Transverse colon (tissue), 4 donors: ENCODE results near the gene KHDRBS2. TPM values are rescaled to one million over a fixed set of nuclear protein-coding genes. Genes with fewer than 3 reads are reported as not detected.

Experiments
- DNase-seq: peaks from one replicate; pipeline ENCODE4 v3.0.0-alpha.2; 2019
- H3K27ac ChIP-seq, 4 donors: fragments of 200-600 bp; sonication (generic); 2 replicates each; pipeline ENCODE4 v1.5.1; 2016 to 2018; ENCODE audit warnings: inconsistent platforms in 4 of 4
- H3K27me3 ChIP-seq: fragments of 200-600 bp; sonication (generic); 2 replicates; pipeline ENCODE4 v1.5.1; 2017; ENCODE audit warnings: inconsistent platforms
- H3K36me3 ChIP-seq, 4 donors: fragments of 200-600 bp; sonication (generic); 2 replicates each; pipeline ENCODE4 v1.5.1; 2017 to 2019; ENCODE audit warnings: inconsistent platforms in 4 of 4
- H3K4me1 ChIP-seq, 4 donors: fragments of 200-600 bp; sonication (generic); 2 replicates each; pipeline ENCODE4 v1.5.1; 2017 to 2020; ENCODE audit warnings: inconsistent platforms in 4 of 4
- H3K4me3 ChIP-seq, 4 donors: fragments of 200-600 bp; sonication (generic); 1 replicate in 1 of 4; 2 replicates in 3 of 4; pipeline versions ENCODE4 v1.5.1 to v1.6.1; 2017 to 2019; ENCODE audit warnings: inconsistent platforms in 4 of 4
- H3K9me3 ChIP-seq, 2 donors: fragments of 200-600 bp; sonication (generic); 2 replicates each; pipeline ENCODE4 v1.5.1; 2017 to 2019; ENCODE audit warnings: inconsistent platforms in 2 of 2
- EP300 ChIP-seq: sonication (generic); formaldehyde crosslinking; IDR thresholded peaks from one replicate; pipeline ENCODE4 v1.6.1; 2017; ENCODE audit warnings: antibody characterized with exemption, low read depth
- POLR2A ChIP-seq: fragments of 450-650 bp; IDR thresholded peaks from one replicate; pipeline ENCODE4 v1.6.1; 2016; ENCODE audit warnings: antibody characterized with exemption, mild to moderate bottlenecking, moderate library complexity
- POLR2AphosphoS5 ChIP-seq, 3 donors: sonication (generic); formaldehyde crosslinking; IDR thresholded peaks; one replicate each; pipeline ENCODE4 v1.6.1; 2016; ENCODE audit warnings: antibody characterized with exemption in 3 of 3
- WGBS, 2 donors: methylation state at CpG; one replicate each; pipeline ENCODE4 v1.1.5; 2018; ENCODE audit warnings: low coverage in 1 of 2; 5-methylcytosine and 5-hydroxymethylcytosine counted together
- in situ Hi-C, 4 donors: fragments of 200-750 bp; cut with MboI; loops; one replicate each; pipeline versions ENCODE4 v1.15.0 to v1.15.1; 2017; ENCODE audit warnings: low sequenced_read_pairs in 3 of 4, low pct_ligation_motif_present in 1 of 4, low pct_unique_long_range_greater_than_20kb in 1 of 4
- intact Hi-C: fragments of 100-400 bp; cut with DNase I; formaldehyde crosslinking; loops from one replicate; pipeline ENCODE4 v1.15.1; 2023; ENCODE audit warnings: low total_unique reads
- total RNA-seq, 4 donors: library from RNA; depleted of rRNA; stranded (reverse); fragments of >200 nt; gene quantifications; one replicate each; pipeline ENCODE4 v1.1.0, GENCODE V29; 2016
- TF ChIP-seq, protein P1 (sequence below), 5 experiments: fragments of 200-600 bp in 3 of 5; fragments of 450-650 bp in 2 of 5; sonication (generic) in 3 of 5; IDR thresholded peaks; 1 replicate in 2 of 5; 2 replicates in 3 of 5; pipeline ENCODE4 v1.5.1; 2016 to 2017; ENCODE audit warnings: antibody characterized with exemption in 5 of 5, inconsistent platforms in 3 of 5, mild to moderate bottlenecking in 2 of 5, moderate library complexity in 1 of 5

Gene KHDRBS2
- total RNA-seq, 4 donors from 2014 or later = 1.6 to 4.5 (median 2.5) TPM

DNA sequence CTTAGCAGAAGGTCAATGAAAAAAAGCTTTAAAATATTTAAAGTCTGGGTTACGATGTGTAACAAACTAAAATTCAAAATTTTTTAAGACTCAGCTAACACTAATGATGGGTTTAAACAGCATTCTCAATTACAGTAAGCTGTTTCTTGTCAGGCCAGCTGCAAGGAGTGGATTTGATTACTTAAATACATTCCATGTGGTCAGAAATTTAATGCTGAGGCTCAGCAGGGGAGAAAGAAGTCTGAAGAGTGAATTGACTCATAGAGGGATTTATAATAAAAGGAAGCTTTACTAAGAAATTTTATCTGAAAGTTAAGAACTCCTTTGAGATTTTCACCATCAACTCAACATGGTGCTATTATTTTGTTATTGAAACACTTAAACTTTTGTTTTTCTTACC lies 398.6 kb downstream of the KHDRBS2 start:
- intact Hi-C loops = no loop called here
- 79 to 80% methylated on average over 1 of the region's 1 CpG for WGBS, 2 donors
- Histone ChIP-seq H3K36me3 (no peaks in the 10 kb centered on the region), H3K27ac (no peak overlapping the region), H3K9me3 (no peaks in the 10 kb centered on the region), H3K4me3 (no peak overlapping the region), H3K27me3 (no peaks in the 10 kb centered on the region), H3K4me1 (no peaks in the 10 kb centered on the region)
- no peak for DNase-seq
- in situ Hi-C loops = no loop called here
- TF ChIP-seq POLR2A (no peak), POLR2AphosphoS5 (IDR thresholded peaks at IDR 0.05) (no peak), EP300 (no peak)
- TF ChIP-seq, protein P1, sequence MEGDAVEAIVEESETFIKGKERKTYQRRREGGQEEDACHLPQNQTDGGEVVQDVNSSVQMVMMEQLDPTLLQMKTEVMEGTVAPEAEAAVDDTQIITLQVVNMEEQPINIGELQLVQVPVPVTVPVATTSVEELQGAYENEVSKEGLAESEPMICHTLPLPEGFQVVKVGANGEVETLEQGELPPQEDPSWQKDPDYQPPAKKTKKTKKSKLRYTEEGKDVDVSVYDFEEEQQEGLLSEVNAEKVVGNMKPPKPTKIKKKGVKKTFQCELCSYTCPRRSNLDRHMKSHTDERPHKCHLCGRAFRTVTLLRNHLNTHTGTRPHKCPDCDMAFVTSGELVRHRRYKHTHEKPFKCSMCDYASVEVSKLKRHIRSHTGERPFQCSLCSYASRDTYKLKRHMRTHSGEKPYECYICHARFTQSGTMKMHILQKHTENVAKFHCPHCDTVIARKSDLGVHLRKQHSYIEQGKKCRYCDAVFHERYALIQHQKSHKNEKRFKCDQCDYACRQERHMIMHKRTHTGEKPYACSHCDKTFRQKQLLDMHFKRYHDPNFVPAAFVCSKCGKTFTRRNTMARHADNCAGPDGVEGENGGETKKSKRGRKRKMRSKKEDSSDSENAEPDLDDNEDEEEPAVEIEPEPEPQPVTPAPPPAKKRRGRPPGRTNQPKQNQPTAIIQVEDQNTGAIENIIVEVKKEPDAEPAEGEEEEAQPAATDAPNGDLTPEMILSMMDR (IDR thresholded peaks at IDR 0.05) = no peak

DNA sequence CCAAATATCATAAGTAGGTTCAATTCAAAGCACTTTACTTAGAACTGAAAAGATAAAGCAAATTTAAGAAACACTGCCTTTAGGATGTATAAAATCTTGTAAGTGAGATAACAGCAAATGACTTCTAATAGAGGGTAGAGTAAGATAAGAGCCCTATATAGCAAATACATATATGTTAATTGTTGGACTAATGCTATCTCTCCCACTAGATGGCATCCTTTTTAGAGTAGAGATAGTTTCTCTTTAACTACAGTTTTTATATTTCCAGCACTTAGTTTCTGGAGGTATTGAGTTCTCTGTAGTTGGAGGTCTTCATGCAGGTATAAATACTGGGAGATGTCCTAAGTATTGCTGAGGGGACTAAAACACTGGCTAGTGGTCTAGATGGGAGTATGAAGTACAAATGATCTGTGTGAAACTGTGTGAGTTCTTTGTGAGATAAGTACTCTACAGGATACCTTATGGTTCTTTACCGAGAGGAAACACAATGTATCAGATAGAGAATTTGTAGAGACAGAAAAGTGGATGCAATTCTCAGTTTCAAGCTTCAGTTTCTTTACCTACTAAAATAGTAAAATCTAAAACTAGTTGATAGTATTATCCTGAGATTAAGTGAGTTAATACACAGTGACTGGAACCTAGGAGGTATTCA lies 399.3 kb downstream of the KHDRBS2 start:
- DNase-seq = no peak
- no peak overlapping the region for H3K4me3 ChIP-seq
- no peaks in the 10 kb centered on the region for H3K27me3 ChIP-seq
- H3K4me1 ChIP-seq = no peaks in the 10 kb centered on the region
- in situ Hi-C loops = no loop called here
- H3K27ac ChIP-seq = no peak overlapping the region
- H3K36me3 ChIP-seq = no peaks in the 10 kb centered on the region
- TF ChIP-seq EP300 = no peak
- TF ChIP-seq POLR2A = no peak
- TF ChIP-seq POLR2AphosphoS5 (IDR thresholded peaks at IDR 0.05) = no peak
- TF ChIP-seq, protein P1 (IDR thresholded peaks at IDR 0.05) = no peak
- H3K9me3 ChIP-seq = no peaks in the 10 kb centered on the region
- intact Hi-C loops = no loop called here
- 63 to 80% methylated on average over 1 of the region's 1 CpG for whole genome bisulfite sequencing, 2 donors

DNA sequence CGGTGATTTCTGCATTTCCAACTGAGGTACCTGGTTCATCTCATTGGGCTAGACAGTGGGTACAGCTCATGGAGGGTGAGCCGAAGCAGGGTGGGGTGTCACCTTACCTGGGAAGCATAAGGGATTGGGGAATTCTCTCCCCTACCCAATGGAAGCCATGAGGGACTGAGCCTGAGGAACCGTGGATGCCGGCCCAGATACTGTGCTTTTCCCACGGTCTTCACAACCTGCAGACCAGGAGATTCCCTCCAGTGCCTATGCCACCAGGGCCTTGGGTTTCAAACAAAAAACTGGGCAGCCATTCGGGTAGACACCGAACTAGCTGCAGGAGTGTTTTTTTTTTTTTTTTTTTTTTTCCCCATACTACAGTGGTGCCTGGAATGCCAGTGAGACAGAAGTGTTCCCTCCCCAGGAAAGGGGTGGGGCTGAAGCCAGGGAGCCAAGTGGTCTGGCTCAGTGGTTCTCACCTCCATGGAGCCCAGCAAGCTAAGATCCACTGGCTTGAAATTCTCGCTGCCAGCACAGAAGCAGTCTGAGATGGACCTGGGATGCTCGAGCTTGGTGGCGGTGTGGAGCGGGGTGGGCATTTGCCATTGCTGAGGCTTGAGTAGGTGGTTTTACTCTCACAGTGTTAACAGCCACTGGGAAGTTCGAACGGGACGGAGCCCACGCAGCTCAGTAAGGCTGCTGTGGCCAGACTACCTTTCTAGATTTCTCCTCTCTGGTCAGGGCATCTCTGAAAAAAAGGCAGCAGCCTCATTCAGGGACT lies 416.2 kb downstream of the KHDRBS2 start:
- Histone ChIP-seq H3K9me3 (no peaks in the 10 kb centered on the region), H3K4me3 (no peak overlapping the region), H3K27me3 (no peaks in the 10 kb centered on the region), H3K27ac (no peak overlapping the region), H3K4me1 (no peaks in the 10 kb centered on the region), H3K36me3 (no peaks in the 10 kb centered on the region)
- no peak for TF ChIP-seq EP300
- no peak for TF ChIP-seq POLR2AphosphoS5 (IDR thresholded peaks at IDR 0.05)
- TF ChIP-seq POLR2A = no peak
- TF ChIP-seq, protein P1 (IDR thresholded peaks at IDR 0.05) = no peak
- no peak for DNase-seq
- 82 to 89% methylated on average over 6 to 15 of the region's 15 CpGs for WGBS, 2 donors
- in situ Hi-C loops = no loop called here
- intact Hi-C loops = no loop called here

DNA sequence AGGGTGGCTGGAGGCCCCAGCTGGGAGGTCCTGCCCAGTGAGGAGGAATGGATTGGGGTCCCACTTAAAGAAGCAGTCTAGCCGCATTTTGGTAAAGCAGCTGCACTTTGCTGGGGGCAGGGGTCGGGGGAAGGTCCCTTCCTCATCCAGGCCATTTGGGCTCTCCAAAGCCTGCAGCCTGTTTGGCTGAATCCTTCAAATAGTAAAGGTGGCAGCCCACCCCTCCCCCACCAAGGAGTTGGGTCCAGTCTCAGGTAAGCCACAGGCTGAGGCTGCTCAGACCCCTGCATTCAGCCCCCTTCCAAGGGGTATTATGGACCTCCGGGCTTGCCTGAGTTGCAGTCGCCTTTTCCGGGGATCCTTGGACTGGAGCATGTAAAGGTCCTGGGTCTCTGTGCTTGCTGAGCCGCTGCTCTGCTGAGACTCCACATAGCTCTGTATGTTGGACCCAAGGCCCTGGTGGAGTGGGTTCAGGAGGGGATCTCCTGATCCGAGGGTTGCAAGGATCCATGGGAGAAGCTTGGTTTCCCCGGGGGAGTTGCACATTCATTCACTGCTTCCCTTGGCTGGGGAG lies 417.4 kb downstream of the KHDRBS2 start:
- TF ChIP-seq POLR2A (no peak), EP300 (no peak), POLR2AphosphoS5 (IDR thresholded peaks at IDR 0.05) (no peak)
- TF ChIP-seq, protein P1 (IDR thresholded peaks at IDR 0.05) = no peak
- no peaks in the 10 kb centered on the region for H3K27me3 ChIP-seq
- DNase-seq = no peak
- 80 to 94% methylated on average over 1 to 8 of the region's 8 CpGs for WGBS, 2 donors
- no peak overlapping the region for H3K27ac ChIP-seq
- in situ Hi-C loops (no loop called here), intact Hi-C loops (no loop called here)
- H3K4me3 ChIP-seq = no peak overlapping the region
- H3K36me3 ChIP-seq = no peaks in the 10 kb centered on the region
- no peaks in the 10 kb centered on the region for H3K4me1 ChIP-seq
- peaks cover 0 to 4% of the 10 kb centered on the region in 2 donors for H3K9me3 ChIP-seq
